Activated naive CD4-positive, alpha-beta T cell treated with anti-CD3 and anti-CD28 coated beads, Interleukin-2, amount 50 U/mL, for 24 hours (primary cell): Measurements from ENCODE around the gene GATAD2B.

Experiments used
- H3K27ac Mint-ChIP-seq: one replicate; pipeline ENCODE4 v1.8.0; 2021; ENCODE audit warnings: mild to moderate bottlenecking, mixed read lengths
- H3K27me3 Mint-ChIP-seq: one replicate; pipeline ENCODE4 v1.8.0; 2021; ENCODE audit warnings: mixed read lengths
- H3K36me3 Mint-ChIP-seq: one replicate; pipeline ENCODE4 v1.8.0; 2021; ENCODE audit warnings: mixed read lengths
- H3K4me1 Mint-ChIP-seq: one replicate; pipeline ENCODE4 v1.8.0; 2021; ENCODE audit warnings: mixed read lengths
- H3K4me3 Mint-ChIP-seq: one replicate; pipeline ENCODE4 v1.8.0; 2021; ENCODE audit warnings: mild to moderate bottlenecking, mixed read lengths
- H3K9me3 Mint-ChIP-seq: one replicate; pipeline ENCODE4 v1.8.0; 2021; ENCODE audit warnings: mixed read lengths

The GATAD2B gene

GRCh38 chr1:153922972-153923925 lies at the start of gene GATAD2B:
Gene GATAD2B, minus strand, starts transcription at chr1:153922972. Its CDS starts 94,625 bp downstream, at chr1:153828347.
- peaks cover 41% of the 10 kb centered on the region for H3K4me1 Mint-ChIP-seq

GRCh38 chr1:153970346-153970745 lies 47.6 kb upstream of the GATAD2B start:
- Mint-ChIP-seq H3K4me1 (peaks cover 45% of the 10 kb centered on the region), H3K27ac (no peak overlapping the region), H3K4me3 (no peak overlapping the region), H3K36me3 (peaks cover 8% of the 10 kb centered on the region), H3K27me3 (no peaks in the 10 kb centered on the region), H3K9me3 (no peaks in the 10 kb centered on the region)

More at GRCh38 chr1:153922972-153923925, at the start of gene GATAD2B:
- H3K27me3 Mint-ChIP-seq = no peaks in the 10 kb centered on the region
- H3K9me3 Mint-ChIP-seq = no peaks in the 10 kb centered on the region
- H3K27ac Mint-ChIP-seq = peak within 1 kb of the TSS; percentile 96
- peak within 1 kb of the TSS; percentile 91 for H3K4me3 Mint-ChIP-seq
- no peaks in the 10 kb centered on the region for H3K36me3 Mint-ChIP-seq

- no peaks in the 10 kb centered on the region for H3K27me3 Mint-ChIP-seq
- H3K9me3 Mint-ChIP-seq = no peaks in the 10 kb centered on the region
- H3K4me1 Mint-ChIP-seq = peaks cover 41% of the 10 kb centered on the region
- peak overlapping the region; percentile 32 for H3K4me3 Mint-ChIP-seq
- H3K27ac Mint-ChIP-seq = peak overlapping the region; percentile 66
- peaks cover 4% of the 10 kb centered on the region for H3K36me3 Mint-ChIP-seq
These were observed 46.2 kb upstream of the GATAD2B start for GRCh38 chr1:153968972-153969371.

GRCh38 chr1:153968408-153968807 lies 45.6 kb upstream of the GATAD2B start:
- peaks cover 46% of the 10 kb centered on the region for H3K4me1 Mint-ChIP-seq
- H3K27ac Mint-ChIP-seq = no peak overlapping the region
- no peaks in the 10 kb centered on the region for H3K27me3 Mint-ChIP-seq
- H3K4me3 Mint-ChIP-seq = peak overlapping the region; percentile 92
- H3K36me3 Mint-ChIP-seq = peaks cover 4% of the 10 kb centered on the region
- H3K9me3 Mint-ChIP-seq = no peaks in the 10 kb centered on the region

- Mint-ChIP-seq H3K4me3 (peak overlapping the region; percentile 92), H3K9me3 (no peaks in the 10 kb centered on the region), H3K4me1 (peaks cover 48% of the 10 kb centered on the region), H3K27ac (peak overlapping the region; percentile 91), H3K36me3 (peaks cover 4% of the 10 kb centered on the region), H3K27me3 (no peaks in the 10 kb centered on the region)
These were observed 45.2 kb upstream of the GATAD2B start for GRCh38 chr1:153968000-153968363.

- Mint-ChIP-seq H3K4me1 (peaks cover 50% of the 10 kb centered on the region), H3K36me3 (peaks cover under 1% of the 10 kb centered on the region)
These were observed 44.6 kb upstream of the GATAD2B start, which contains the start of gene CREB3L4 for GRCh38 chr1:153967107-153967999. Gene CREB3L4, plus strand, starts transcription at chr1:153967902. Its CDS starts 624 bp downstream, at chr1:153968526.

GRCh38 chr1:153963850-153964331 lies 41.1 kb upstream of the GATAD2B start:
- H3K4me1 Mint-ChIP-seq = peaks cover 52% of the 10 kb centered on the region
- H3K4me3 Mint-ChIP-seq = peak overlapping the region; percentile 93
- peaks cover 1% of the 10 kb centered on the region for H3K36me3 Mint-ChIP-seq
- H3K9me3 Mint-ChIP-seq = no peaks in the 10 kb centered on the region
- H3K27ac Mint-ChIP-seq = peak overlapping the region; percentile 93
- no peaks in the 10 kb centered on the region for H3K27me3 Mint-ChIP-seq

More at GRCh38 chr1:153967107-153967999, 44.6 kb upstream of the GATAD2B start, which contains the start of gene CREB3L4:
- H3K27me3 Mint-ChIP-seq = no peaks in the 10 kb centered on the region
- no peaks in the 10 kb centered on the region for H3K9me3 Mint-ChIP-seq
- H3K4me3 Mint-ChIP-seq = peak within 1 kb of the TSS; percentile 92
- peak within 1 kb of the TSS; percentile 91 for H3K27ac Mint-ChIP-seq

GRCh38 chr1:153963030-153963849 lies 40.5 kb upstream of the GATAD2B start, which contains the start of gene SLC39A1:
Gene SLC39A1, minus strand, starts transcription at chr1:153963537. Its CDS starts 822 bp downstream, at chr1:153962715.
- H3K9me3 Mint-ChIP-seq = no peaks in the 10 kb centered on the region
- H3K27ac Mint-ChIP-seq = peak within 1 kb of the TSS; percentile 93
- H3K4me1 Mint-ChIP-seq = peaks cover 56% of the 10 kb centered on the region
- peaks cover 1% of the 10 kb centered on the region for H3K36me3 Mint-ChIP-seq
- H3K27me3 Mint-ChIP-seq = no peaks in the 10 kb centered on the region
- H3K4me3 Mint-ChIP-seq = peak within 1 kb of the TSS; percentile 93

GRCh38 chr1:153962088-153963029 lies 39.6 kb upstream of the GATAD2B start:
- peaks cover 1% of the 10 kb centered on the region for H3K36me3 Mint-ChIP-seq
- H3K27ac Mint-ChIP-seq = peak overlapping the region; percentile 93
- peak overlapping the region; percentile 93 for H3K4me3 Mint-ChIP-seq
- H3K4me1 Mint-ChIP-seq = peaks cover 50% of the 10 kb centered on the region
- no peaks in the 10 kb centered on the region for H3K27me3 Mint-ChIP-seq
- no peaks in the 10 kb centered on the region for H3K9me3 Mint-ChIP-seq

- H3K27ac Mint-ChIP-seq = peak overlapping the region; percentile 0
- H3K36me3 Mint-ChIP-seq = peaks cover 1% of the 10 kb centered on the region
- H3K9me3 Mint-ChIP-seq = no peaks in the 10 kb centered on the region
- no peak overlapping the region for H3K4me3 Mint-ChIP-seq
- peaks cover 51% of the 10 kb centered on the region for H3K4me1 Mint-ChIP-seq
- no peaks in the 10 kb centered on the region for H3K27me3 Mint-ChIP-seq
These were observed 38.6 kb upstream of the GATAD2B start for GRCh38 chr1:153961421-153961820.

- Mint-ChIP-seq H3K4me1 (peaks cover 51% of the 10 kb centered on the region), H3K27ac (no peak overlapping the region), H3K36me3 (peaks cover 1% of the 10 kb centered on the region), H3K27me3 (no peaks in the 10 kb centered on the region), H3K9me3 (no peaks in the 10 kb centered on the region), H3K4me3 (no peak overlapping the region)
These were observed 37.4 kb upstream of the GATAD2B start for GRCh38 chr1:153960206-153960605.

GRCh38 chr1:153959454-153959853 lies 36.7 kb upstream of the GATAD2B start:
- Mint-ChIP-seq H3K9me3 (no peaks in the 10 kb centered on the region), H3K4me1 (peaks cover 56% of the 10 kb centered on the region), H3K27me3 (no peaks in the 10 kb centered on the region), H3K27ac (no peak overlapping the region), H3K36me3 (peaks cover 1% of the 10 kb centered on the region), H3K4me3 (no peak overlapping the region)

- Mint-ChIP-seq H3K4me3 (peak overlapping the region; percentile 95), H3K9me3 (no peaks in the 10 kb centered on the region), H3K27ac (peak overlapping the region; percentile 96), H3K27me3 (no peaks in the 10 kb centered on the region), H3K4me1 (peaks cover 57% of the 10 kb centered on the region), H3K36me3 (peaks cover 1% of the 10 kb centered on the region)
These were observed 36.1 kb upstream of the GATAD2B start for GRCh38 chr1:153958961-153959260.
